DOHH2 (cell line): ENCODE measurements around the gene IFNAR1.

Experiments
- H3F3A ChIP-seq: fragments of 200-600 bp; sonication (generic), shearing (Covaris generic); 2 replicates; pipeline ENCODE4 v1.6.0; 2016; ENCODE audit warnings: antibody characterized with exemption, mild to moderate bottlenecking; ENCODE audit not compliant: control insufficient read depth, insufficient read depth
- H3K27ac ChIP-seq: fragments of 200-600 bp; sonication (generic); 2 replicates; pipeline ENCODE4 v1.5.1; 2014; ENCODE audit warnings: low read depth, mild to moderate bottlenecking, low read length, moderate library complexity
- H3K27me3 ChIP-seq: fragments of 200-600 bp; sonication (generic); 2 replicates; pipeline ENCODE4 v1.6.1; 2014; ENCODE audit warnings: mild to moderate bottlenecking, low read length, mixed read lengths; ENCODE audit not compliant: control insufficient read depth
- H3K36me3 ChIP-seq: fragments of 200-600 bp; sonication (generic); 2 replicates; pipeline ENCODE4 v1.6.1; 2014; ENCODE audit warnings: mild to moderate bottlenecking, low read length, moderate library complexity, mixed read lengths; ENCODE audit not compliant: control insufficient read depth
- H3K4me1 ChIP-seq: fragments of 200-600 bp; sonication (generic); 2 replicates; pipeline ENCODE4 v1.6.1; 2014; ENCODE audit warnings: mild to moderate bottlenecking, low read length, mixed read lengths; ENCODE audit not compliant: control insufficient read depth
- H3K4me2 ChIP-seq: fragments of 200-600 bp; sonication (generic); 2 replicates; pipeline ENCODE4 v1.6.0; 2014; ENCODE audit warnings: mild to moderate bottlenecking, low read length, moderate library complexity
- H3K4me3 ChIP-seq: fragments of 200-600 bp; sonication (generic); 2 replicates; pipeline ENCODE4 v1.5.1; 2014; ENCODE audit warnings: mild to moderate bottlenecking, low read length, mixed read lengths
- H3K79me2 ChIP-seq: fragments of 200-600 bp; sonication (generic); 2 replicates; pipeline ENCODE4 v1.6.1; 2014; ENCODE audit warnings: mild to moderate bottlenecking, low read length, mixed read lengths; ENCODE audit not compliant: control insufficient read depth
- H3K9me2 ChIP-seq: fragments of 200-600 bp; sonication (generic); replicated peaks from 2 replicates; pipeline ENCODE4 v1.6.1; 2014; ENCODE audit warnings: mild to moderate bottlenecking, low read length, mixed read lengths; ENCODE audit not compliant: control insufficient read depth
- H3K9me3 ChIP-seq: fragments of 200-600 bp; sonication (generic); 2 replicates; pipeline ENCODE4 v1.6.1; 2014; ENCODE audit warnings: antibody characterized with exemption, low read length, mixed read lengths; ENCODE audit not compliant: control insufficient read depth, insufficient read depth
- H4K20me1 ChIP-seq: fragments of 200-600 bp; sonication (generic); 2 replicates; pipeline ENCODE4 v1.6.0; 2014; ENCODE audit warnings: low read depth, mild to moderate bottlenecking, antibody characterized with exemption, low read length, moderate library complexity; ENCODE audit not compliant: control insufficient read depth, insufficient read depth
- EZH2phosphoT487 ChIP-seq: fragments of 200-600 bp; sonication (generic); IDR thresholded peaks from 2 replicates; pipeline ENCODE4 v1.6.1; 2017; ENCODE audit warnings: borderline replicate concordance, mild to moderate bottlenecking, antibody characterized with exemption, low read length, moderate library complexity, mixed read lengths
- TF ChIP-seq, protein P1 (sequence below): fragments of 200-600 bp; sonication (generic); IDR thresholded peaks from one replicate; pipeline ENCODE4 v1.5.1; 2014; ENCODE audit warnings: antibody characterized with exemption, mild to moderate bottlenecking, low read depth, low read length; ENCODE audit not compliant: poor library complexity, severe bottlenecking

The IFNAR1 gene

DNA sequence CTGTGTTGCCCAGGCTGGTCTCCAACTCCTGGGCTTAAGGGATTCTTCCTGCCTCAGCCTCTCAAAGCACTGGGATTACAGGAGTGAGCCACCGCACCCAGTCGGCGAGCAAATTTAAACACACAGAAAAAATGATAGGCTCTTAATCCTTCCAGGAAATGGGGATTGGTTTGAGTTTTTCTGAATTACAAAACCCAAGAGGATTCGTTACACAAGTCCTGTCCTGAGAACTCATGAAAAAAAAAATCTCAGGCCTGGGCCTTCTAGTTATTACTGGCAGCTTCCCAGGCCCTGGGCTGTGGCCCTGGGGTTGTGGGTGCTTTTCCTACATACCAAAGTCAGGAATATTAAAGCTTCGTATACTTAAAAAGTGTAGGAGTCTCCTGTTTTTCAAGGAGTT lies 72.2 kb downstream of the IFNAR1 start:
- Histone ChIP-seq H3K4me2 (no peak overlapping the region), H3K9me3 (no peaks in the 10 kb centered on the region), H3F3A (peaks cover 15% of the 10 kb centered on the region), H3K4me3 (no peak overlapping the region), H3K9me2 (no peaks in the 10 kb centered on the region), H3K27me3 (no peaks in the 10 kb centered on the region), H3K79me2 (no peaks in the 10 kb centered on the region), H4K20me1 (no peaks in the 10 kb centered on the region), H3K27ac (no peak overlapping the region), H3K36me3 (no peaks in the 10 kb centered on the region), H3K4me1 (peaks cover 56% of the 10 kb centered on the region)
- TF ChIP-seq EZH2phosphoT487: no peak
- TF ChIP-seq, protein P1, sequence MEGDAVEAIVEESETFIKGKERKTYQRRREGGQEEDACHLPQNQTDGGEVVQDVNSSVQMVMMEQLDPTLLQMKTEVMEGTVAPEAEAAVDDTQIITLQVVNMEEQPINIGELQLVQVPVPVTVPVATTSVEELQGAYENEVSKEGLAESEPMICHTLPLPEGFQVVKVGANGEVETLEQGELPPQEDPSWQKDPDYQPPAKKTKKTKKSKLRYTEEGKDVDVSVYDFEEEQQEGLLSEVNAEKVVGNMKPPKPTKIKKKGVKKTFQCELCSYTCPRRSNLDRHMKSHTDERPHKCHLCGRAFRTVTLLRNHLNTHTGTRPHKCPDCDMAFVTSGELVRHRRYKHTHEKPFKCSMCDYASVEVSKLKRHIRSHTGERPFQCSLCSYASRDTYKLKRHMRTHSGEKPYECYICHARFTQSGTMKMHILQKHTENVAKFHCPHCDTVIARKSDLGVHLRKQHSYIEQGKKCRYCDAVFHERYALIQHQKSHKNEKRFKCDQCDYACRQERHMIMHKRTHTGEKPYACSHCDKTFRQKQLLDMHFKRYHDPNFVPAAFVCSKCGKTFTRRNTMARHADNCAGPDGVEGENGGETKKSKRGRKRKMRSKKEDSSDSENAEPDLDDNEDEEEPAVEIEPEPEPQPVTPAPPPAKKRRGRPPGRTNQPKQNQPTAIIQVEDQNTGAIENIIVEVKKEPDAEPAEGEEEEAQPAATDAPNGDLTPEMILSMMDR: no peak

DNA sequence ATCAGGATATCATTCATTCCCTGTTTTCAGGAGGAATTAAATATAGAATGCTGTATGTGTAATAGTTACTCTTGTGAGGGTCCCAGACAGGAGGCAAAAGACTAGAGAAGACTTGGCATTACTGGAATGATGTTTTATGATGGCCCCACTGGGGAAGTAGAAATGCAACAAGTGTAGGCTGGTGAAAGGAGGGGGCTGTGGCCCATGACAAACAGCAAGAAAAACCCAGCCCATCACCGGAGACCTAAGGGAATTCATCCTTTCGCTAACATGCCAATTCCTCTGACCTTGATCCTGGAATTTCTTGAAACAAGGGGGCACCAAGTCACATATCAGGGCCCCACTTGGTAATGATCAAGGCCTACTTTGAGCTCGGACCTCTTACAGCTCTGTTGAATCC lies 72.9 kb downstream of the IFNAR1 start:
- H3K4me1 ChIP-seq: peaks cover 64% of the 10 kb centered on the region
- H3K27ac ChIP-seq: no peak overlapping the region
- no peaks in the 10 kb centered on the region for H4K20me1 ChIP-seq
- H3K36me3 ChIP-seq: no peaks in the 10 kb centered on the region
- no peak overlapping the region for H3K4me3 ChIP-seq
- H3K4me2 ChIP-seq: no peak overlapping the region
- H3K9me3 ChIP-seq: no peaks in the 10 kb centered on the region
- H3K27me3 ChIP-seq: no peaks in the 10 kb centered on the region
- no peaks in the 10 kb centered on the region for H3K9me2 ChIP-seq
- TF ChIP-seq, protein P1: no peak
- TF ChIP-seq EZH2phosphoT487: no peak
- H3F3A ChIP-seq: peaks cover 20% of the 10 kb centered on the region
- peaks cover under 1% of the 10 kb centered on the region; the same call in 1 of the 2 replicates for H3K79me2 ChIP-seq

DNA sequence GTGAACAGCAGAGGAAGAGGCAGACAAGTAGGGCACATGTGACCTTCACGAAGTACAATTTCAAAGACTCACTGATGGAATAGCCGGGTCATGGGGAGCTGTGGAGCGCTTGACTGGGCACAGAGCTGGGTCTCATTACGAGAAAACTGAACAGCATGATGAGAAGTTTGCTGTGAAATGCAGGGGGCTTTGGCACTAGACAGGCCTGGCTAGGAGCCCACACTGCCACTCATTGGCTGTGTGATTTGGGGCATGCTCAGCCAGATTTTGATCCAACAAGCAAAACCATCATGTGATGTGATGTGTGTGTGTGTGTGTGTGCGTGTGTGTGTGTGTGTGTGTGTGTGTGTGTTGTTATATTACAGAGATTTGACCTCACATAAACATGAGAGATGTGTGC lies 73.6 kb downstream of the IFNAR1 start:
- no peak overlapping the region for H3K4me3 ChIP-seq
- no peak overlapping the region for H3K4me2 ChIP-seq
- H3K27ac ChIP-seq: no peak overlapping the region
- H3K27me3 ChIP-seq: no peaks in the 10 kb centered on the region
- no peaks in the 10 kb centered on the region for H3K36me3 ChIP-seq
- no peaks in the 10 kb centered on the region for H4K20me1 ChIP-seq
- H3K4me1 ChIP-seq: peaks cover 64% of the 10 kb centered on the region
- peaks cover 4% of the 10 kb centered on the region for H3K79me2 ChIP-seq
- no peak for TF ChIP-seq EZH2phosphoT487
- TF ChIP-seq, protein P1: no peak
- no peaks in the 10 kb centered on the region for H3K9me2 ChIP-seq
- no peaks in the 10 kb centered on the region for H3K9me3 ChIP-seq
- peaks cover 20% of the 10 kb centered on the region for H3F3A ChIP-seq

DNA sequence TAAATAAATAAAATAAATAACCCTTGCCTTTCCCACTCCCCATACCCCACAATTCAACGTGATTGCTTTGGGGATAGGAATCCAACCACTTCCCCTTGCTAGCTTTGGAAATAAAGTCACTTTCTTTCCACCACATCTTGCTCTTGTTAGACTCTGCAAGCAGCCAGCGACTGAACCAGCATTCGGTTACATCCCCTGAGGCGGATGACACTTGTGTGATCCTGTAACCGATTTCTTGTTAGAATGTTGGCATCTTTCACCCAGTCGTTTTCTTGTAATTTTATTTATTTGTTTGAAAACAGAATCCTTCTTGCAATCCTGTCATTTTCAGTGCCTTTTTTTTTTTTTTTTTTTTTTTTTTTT lies 76.8 kb downstream of the IFNAR1 start:
- Histone ChIP-seq H3K27me3 (no peaks in the 10 kb centered on the region), H3K4me3 (no peak overlapping the region), H3K9me3 (no peaks in the 10 kb centered on the region), H3K79me2 (peaks cover 37% of the 10 kb centered on the region), H3K36me3 (peaks cover 31% of the 10 kb centered on the region), H3K4me2 (no peak overlapping the region), H4K20me1 (0 out of 2 replicates have a peak, but pooled peaks cover 5% of the 10 kb centered on the region), H3K9me2 (no peaks in the 10 kb centered on the region), H3K4me1 (peaks cover 60% of the 10 kb centered on the region), H3F3A (peaks cover 12% of the 10 kb centered on the region), H3K27ac (no peak overlapping the region)
- no peak for TF ChIP-seq EZH2phosphoT487
- TF ChIP-seq, protein P1: no peak
